Ovary (tissue), 3 donors: ENCODE data around the gene HAPSTR1.

Experiments
- CTCF ChIP-seq, 3 donors: fragments of 450-650 bp in 2 of 3; fragments of 200-600 bp in 1 of 3; IDR thresholded peaks; one replicate each; pipeline versions ENCODE4 v1.5.1 to v1.8.0; 2016 to 2022; ENCODE audit warnings: antibody characterized with exemption in 3 of 3, mild to moderate bottlenecking in 1 of 3
- EP300 ChIP-seq: sonication (generic); formaldehyde crosslinking; IDR thresholded peaks from one replicate; pipeline ENCODE4 v1.6.1; 2017; ENCODE audit warnings: antibody characterized with exemption
- POLR2A ChIP-seq: fragments of 450-650 bp; IDR thresholded peaks from one replicate; pipeline ENCODE4 v1.6.1; 2017; ENCODE audit warnings: antibody characterized with exemption, mild to moderate bottlenecking, moderate library complexity
- donor health status: DM: no; HTN: no; CAD: no.

- TF ChIP-seq CTCF (IDR thresholded peaks at IDR 0.05): no peak
- no peak for TF ChIP-seq EP300
- no peak for TF ChIP-seq POLR2A
Measured at GRCh38 chr16:9125658-9126505, 34.4 kb downstream of the HAPSTR1 start.
